ENCODE results near the gene HOXA7. TPM values are rescaled to one million over a fixed set of nuclear protein-coding genes. Genes with fewer than 3 reads are reported as not detected.

HOXA7 gene
- total and polyA plus RNA-seq, 2 of the 8 experiments (the other 6 are each of a cell fraction or from before 2014, with no cell fraction given) = 0.03 TPM; not detected in 1

DNA sequence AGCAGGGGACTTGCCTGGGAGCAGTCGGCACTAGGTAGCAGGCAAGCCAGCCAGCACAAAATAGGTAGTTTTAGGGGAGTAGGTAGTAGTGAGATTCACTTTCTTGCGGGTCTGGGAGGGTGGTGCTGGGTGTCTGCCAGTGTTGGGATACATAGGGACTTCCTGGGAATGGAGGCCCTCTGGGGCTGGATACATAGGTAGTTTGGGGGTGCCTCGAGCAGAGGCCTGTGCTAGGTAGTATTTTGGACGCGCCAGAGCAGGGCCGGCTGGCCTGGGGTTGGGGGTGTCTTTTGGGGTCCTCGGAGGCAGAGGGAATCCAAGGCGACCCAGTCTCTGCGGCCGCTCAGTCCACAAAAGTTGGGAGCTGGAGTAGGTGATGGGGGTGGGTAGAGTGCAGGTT is 2.1 kb downstream of the HOXA7 start:
- FAIRE-seq = no peak
- Histone ChIP-seq H3K79me1 (ENCODE audit: low read depth, low read length) (no peaks in the 10 kb centered on the region), H2BK15ac (ENCODE audit: low read length) (no peak overlapping the region), H3K9ac (replicated peaks in 1 of 4; ENCODE audit: extremely low read depth in 1 of 4, low read depth in 3 of 4, low read length in 3 of 4) (no peak overlapping the region), H2BK12ac (ENCODE audit: low read depth, low read length) (no peak overlapping the region), H3K4ac (replicated peaks; ENCODE audit: insufficient read length, low read depth, low read length) (no peak overlapping the region), H4K5ac (ENCODE audit: insufficient read length, low read depth, low read length) (no peak overlapping the region), H3K56ac (replicated peaks; ENCODE audit: insufficient read length, low read depth, low read length) (no peak overlapping the region), H3K4me1 (replicated peaks in 1 of 4; ENCODE audit: control insufficient read depth in 3 of 4, insufficient read depth in 4 of 4, low read length in 3 of 4) (peaks cover 0 to 2% (median under 1%) of the 10 kb centered on the region in 4 experiments; a peak in 3 of 7 replicates), H3K27me3 (replicated peaks in 1 of 4; ENCODE audit: control insufficient read depth in 3 of 4, extremely low read depth in 1 of 4, insufficient read depth in 3 of 4, low read length in 3 of 4) (peaks cover 98 to 100% (median 100%) of the 10 kb centered on the region in 4 experiments), H3K4me2 (ENCODE audit: insufficient read depth in 1 of 2, low read depth in 2 of 2, low read length in 2 of 2) (no peak overlapping the region), H3K23me2 (ENCODE audit: low read depth, low read length) (peaks cover 2% of the 10 kb centered on the region; the same call in 1 of the 2 replicates), H3K36me3 (ENCODE audit: control insufficient read depth in 2 of 4, insufficient read depth in 4 of 4, low read length in 3 of 4) (peaks cover 0 to 18% (median 0%) of the 10 kb centered on the region in 4 experiments; a peak in 1 of 8 replicates), H3K23ac (ENCODE audit: insufficient read length) (no peak overlapping the region), H3K79me2 (ENCODE audit: control insufficient read depth in 1 of 2, insufficient read depth in 2 of 2, low read length in 2 of 2) (no peaks in the 10 kb centered on the region), H3K18ac (ENCODE audit: extremely low read depth, low read length) (no peak overlapping the region), H3K14ac (ENCODE audit: insufficient read length) (no peak overlapping the region), H4K20me1 (replicated peaks in 1 of 2; ENCODE audit: control insufficient read depth in 1 of 2, insufficient read depth in 2 of 2, low read length in 2 of 2) (peaks cover 27 to 55% of the 10 kb centered on the region in 2 experiments), H2BK20ac (ENCODE audit: low read length) (no peak overlapping the region), H2BK5ac (ENCODE audit: low read depth, low read length) (no peak overlapping the region), H2BK120ac (replicated peaks; ENCODE audit: low read depth, low read length) (no peak overlapping the region), H3K27ac (ENCODE audit: low read depth, low read length) (no peak overlapping the region), H2AK5ac (ENCODE audit: low read depth, low read length) (no peak overlapping the region), H2AFZ (ENCODE audit: low read length) (no peak overlapping the region), H4K91ac (replicated peaks; ENCODE audit: insufficient read length, low read length) (no peak overlapping the region), H4K8ac (ENCODE audit: extremely low read depth, insufficient read depth, low read length) (no peak overlapping the region), H3K4me3 (ENCODE audit: extremely low read depth in 1 of 4, insufficient read depth in 2 of 4, low read depth in 3 of 4, low read length in 4 of 4) (no peak overlapping the region), H3K9me3 (ENCODE audit: insufficient read depth in 2 of 2, low read depth in 1 of 2, low read length in 1 of 2) (peaks cover 0 to 10% of the 10 kb centered on the region in 2 experiments; a peak in 1 of 4 replicates)
- peak in 1 of 2 experiments; percentile 48 for DNase-seq (ENCODE audit: low read depth in 1 of 2, low spot score in 2 of 2)
- ChIA-PET CTCF (ENCODE audit: partially characterized antibody) (interaction anchor here (0.6 to 4.2 kb wide), 4 partner anchors 11 to 212 kb away, joined by 3 to 33 read pairs (median 5); partner anchors contain the start of gene HOXA5), POLR2A (ENCODE audit: partially characterized antibody) (no interaction called here)
- TF ChIP-seq TAF1 (IDR thresholded peaks at IDR 0.05; ENCODE audit: low read depth, low read length) = no peak
- peak; percentile 44 for TF ChIP-seq RNF2 (IDR thresholded peaks at IDR 0.05; ENCODE audit: borderline replicate concordance, low read depth, low read length, missing control alignments, poor library complexity, severe bottlenecking)
- WGBS, 2 experiments (ENCODE audit: extremely low coverage in 1 of 2, insufficient coverage in 1 of 2, insufficient read length in 1 of 2, insufficient replicate concordance in 2 of 2, low coverage in 1 of 2, low lambda C conversion rate in 2 of 2, missing lambda C conversion rate in 1 of 2) = 29% methylated on average over 10 of the region's 10 CpGs; no CpG with 5 or more reads in 1 of the 2 experiments

Measured in H1 (cell line).